Measurements from ENCODE around the gene GPR22.

GPR22 gene

GRCh38 chr7:107506674-107507339 lies 37.0 kb downstream of the GPR22 start:
- H3K79me2 ChIP-seq (ENCODE audit: low read length): no peaks in the 10 kb centered on the region
- TF ChIP-seq EZH2phosphoT487 (IDR thresholded peaks at IDR 0.05; ENCODE audit: low read depth): no peak
- TF ChIP-seq, protein P1, sequence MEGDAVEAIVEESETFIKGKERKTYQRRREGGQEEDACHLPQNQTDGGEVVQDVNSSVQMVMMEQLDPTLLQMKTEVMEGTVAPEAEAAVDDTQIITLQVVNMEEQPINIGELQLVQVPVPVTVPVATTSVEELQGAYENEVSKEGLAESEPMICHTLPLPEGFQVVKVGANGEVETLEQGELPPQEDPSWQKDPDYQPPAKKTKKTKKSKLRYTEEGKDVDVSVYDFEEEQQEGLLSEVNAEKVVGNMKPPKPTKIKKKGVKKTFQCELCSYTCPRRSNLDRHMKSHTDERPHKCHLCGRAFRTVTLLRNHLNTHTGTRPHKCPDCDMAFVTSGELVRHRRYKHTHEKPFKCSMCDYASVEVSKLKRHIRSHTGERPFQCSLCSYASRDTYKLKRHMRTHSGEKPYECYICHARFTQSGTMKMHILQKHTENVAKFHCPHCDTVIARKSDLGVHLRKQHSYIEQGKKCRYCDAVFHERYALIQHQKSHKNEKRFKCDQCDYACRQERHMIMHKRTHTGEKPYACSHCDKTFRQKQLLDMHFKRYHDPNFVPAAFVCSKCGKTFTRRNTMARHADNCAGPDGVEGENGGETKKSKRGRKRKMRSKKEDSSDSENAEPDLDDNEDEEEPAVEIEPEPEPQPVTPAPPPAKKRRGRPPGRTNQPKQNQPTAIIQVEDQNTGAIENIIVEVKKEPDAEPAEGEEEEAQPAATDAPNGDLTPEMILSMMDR (IDR thresholded peaks at IDR 0.05; ENCODE audit: low read depth, low read length): no peak
- H3K4me3 ChIP-seq (ENCODE audit: low read length): no peak overlapping the region
- no peak overlapping the region for H2AFZ ChIP-seq (ENCODE audit: low read depth, low read length)
- H3K27me3 ChIP-seq (ENCODE audit: low read depth, low read length): no peaks in the 10 kb centered on the region
- H3K9ac ChIP-seq (ENCODE audit: low read length): no peak overlapping the region
- H3K4me2 ChIP-seq (ENCODE audit: low read length): no peak overlapping the region
- H3K27ac ChIP-seq (ENCODE audit: low read length): no peak overlapping the region
- H3K36me3 ChIP-seq (replicated peaks; ENCODE audit: low read depth, low read length): no peaks in the 10 kb centered on the region
- no peaks in the 10 kb centered on the region for H3K4me1 ChIP-seq (ENCODE audit: low read length)
- H3K9me3 ChIP-seq (ENCODE audit: insufficient read depth, low read length): no peaks in the 10 kb centered on the region
- H4K20me1 ChIP-seq (ENCODE audit: insufficient read depth, low read length): no peaks in the 10 kb centered on the region

Data from OCI-LY3 (cell line).